Measurements from ENCODE around the gene GAP43. TPM values are rescaled to one million over a fixed set of nuclear protein-coding genes. Genes with fewer than 3 reads are reported as not detected.

The GAP43 gene
- total RNA-seq = not detected
- polyA plus RNA-seq = not detected
- not detected for total RNA-seq

- peaks cover 37 to 52% (median 46%) of the 10 kb centered on the region in 5 donors for H3K27me3 Mint-ChIP-seq
Measured at GRCh38 chr3:115623044-115623868, at the start of gene GAP43. Gene GAP43 (plus strand): TSS chr3:115623510. CDS start chr3:115623690, 180 bp downstream.

GRCh38 chr3:115576325-115576875 lies 46.9 kb upstream of the GAP43 start:
- Histone ChIP-seq H3K9me3 (ENCODE audit: control insufficient read depth in 2 of 3, low read length in 3 of 3) (no peaks in the 10 kb centered on the region), H3K27me3 (ENCODE audit: control insufficient read depth in 2 of 2, insufficient read depth in 2 of 2, low read length in 2 of 2) (no peaks in the 10 kb centered on the region), H3K36me3 (ENCODE audit: control insufficient read depth in 2 of 3, insufficient read depth in 3 of 3, low read length in 3 of 3) (no peaks in the 10 kb centered on the region), H3K4me1 (ENCODE audit: control insufficient read depth in 2 of 2, insufficient read depth in 2 of 2, low read length in 2 of 2) (no peaks in the 10 kb centered on the region), H3K4me3 (ENCODE audit: low read length) (no peak overlapping the region), H3K27ac (ENCODE audit: low read depth, low read length) (no peak overlapping the region)
- no peak overlapping the region for H3K27ac Mint-ChIP-seq
- no peaks in the 10 kb centered on the region for H3K4me1 Mint-ChIP-seq
- no peak for DNase-seq
- H3K9me3 Mint-ChIP-seq = peaks cover 0 to 5% (median 0%) of the 10 kb centered on the region in 11 donors
- intact Hi-C loops (cut with micrococcal nuclease) = loop anchor here in 1 of 2 donors (10.0 kb wide), 1 partner anchor 118 kb away; no protein-coding TSS in a partner anchor
- ATAC-seq = no peak
- ChIA-PET CTCF (interaction anchor here (0.6 kb wide), 1 partner anchor 57 kb away, joined by 5 read pairs; no protein-coding TSS in a partner anchor), POLR2A (no interaction called here)
- H3K36me3 Mint-ChIP-seq = no peaks in the 10 kb centered on the region
- no peak overlapping the region for H3K4me3 Mint-ChIP-seq
- peaks cover 0 to 39% (median 15%) of the 10 kb centered on the region in 5 donors for H3K27me3 Mint-ChIP-seq

More at GRCh38 chr3:115623044-115623868, at the start of gene GAP43:
- DNase-seq (no peak), ATAC-seq (peak; percentile 32)
- Mint-ChIP-seq H3K27ac (peak within 1 kb of the TSS in 1 of 9 donors; percentile 37), H3K4me3 (peak within 1 kb of the TSS in 7 of 10 donors; percentile 2 to 54 (median 25)), H3K36me3 (no peaks in the 10 kb centered on the region), H3K9me3 (no peaks in the 10 kb centered on the region), H3K4me1 (peaks cover 4 to 16% (median 11%) of the 10 kb centered on the region in 7 donors)
- Histone ChIP-seq H3K27me3 (ENCODE audit: control insufficient read depth in 2 of 2, insufficient read depth in 2 of 2, low read length in 2 of 2) (peaks cover 0 to 6% of the 10 kb centered on the region in 2 donors), H3K9me3 (ENCODE audit: control insufficient read depth in 2 of 3, low read length in 3 of 3) (no peaks in the 10 kb centered on the region), H3K4me3 (ENCODE audit: low read length) (no peak within 1 kb of the TSS), H3K36me3 (ENCODE audit: control insufficient read depth in 2 of 3, insufficient read depth in 3 of 3, low read length in 3 of 3) (no peaks in the 10 kb centered on the region), H3K4me1 (ENCODE audit: control insufficient read depth in 2 of 2, insufficient read depth in 2 of 2, low read length in 2 of 2) (no peaks in the 10 kb centered on the region), H3K27ac (ENCODE audit: low read depth, low read length) (no peak within 1 kb of the TSS)
- ChIA-PET CTCF (no interaction called here), POLR2A (no interaction called here)
- intact Hi-C loops (cut with micrococcal nuclease) = no loop called here

- H3K4me1 ChIP-seq (ENCODE audit: control insufficient read depth in 2 of 2, insufficient read depth in 2 of 2, low read length in 2 of 2) = no peaks in the 10 kb centered on the region
- Mint-ChIP-seq H3K4me1 (no peaks in the 10 kb centered on the region), H3K9me3 (peaks cover 0 to 5% (median 0%) of the 10 kb centered on the region in 11 donors), H3K36me3 (no peaks in the 10 kb centered on the region), H3K4me3 (no peak overlapping the region), H3K27ac (no peak overlapping the region), H3K27me3 (peaks cover 0 to 42% (median 15%) of the 10 kb centered on the region in 5 donors)
- ATAC-seq (no peak), DNase-seq (no peak)
- intact Hi-C loops (cut with micrococcal nuclease) = loop anchor here in 1 of 2 donors (10.0 kb wide), 1 partner anchor 118 kb away; no protein-coding TSS in a partner anchor
- CTCF ChIA-PET = no interaction called here
- H3K36me3 ChIP-seq (ENCODE audit: control insufficient read depth in 2 of 3, insufficient read depth in 3 of 3, low read length in 3 of 3) = no peaks in the 10 kb centered on the region
- H3K27me3 ChIP-seq (ENCODE audit: control insufficient read depth in 2 of 2, insufficient read depth in 2 of 2, low read length in 2 of 2) = no peaks in the 10 kb centered on the region
- H3K9me3 ChIP-seq (ENCODE audit: control insufficient read depth in 2 of 3, low read length in 3 of 3) = no peaks in the 10 kb centered on the region
- H3K4me3 ChIP-seq (ENCODE audit: low read length) = no peak overlapping the region
- H3K27ac ChIP-seq (ENCODE audit: low read depth, low read length) = no peak overlapping the region
- POLR2A ChIA-PET = no interaction called here
Measured at GRCh38 chr3:115577000-115577399, 46.3 kb upstream of the GAP43 start.

GRCh38 chr3:115578331-115578730 lies 45.0 kb upstream of the GAP43 start:
- no peak overlapping the region for H3K4me3 Mint-ChIP-seq
- H3K27ac Mint-ChIP-seq = no peak overlapping the region
- no peaks in the 10 kb centered on the region for H3K36me3 Mint-ChIP-seq
- no peaks in the 10 kb centered on the region for H3K4me1 ChIP-seq (ENCODE audit: control insufficient read depth in 2 of 2, insufficient read depth in 2 of 2, low read length in 2 of 2)
- no peaks in the 10 kb centered on the region for H3K36me3 ChIP-seq (ENCODE audit: control insufficient read depth in 2 of 3, insufficient read depth in 3 of 3, low read length in 3 of 3)
- H3K4me3 ChIP-seq (ENCODE audit: low read length) = no peak overlapping the region
- no peak overlapping the region for H3K27ac ChIP-seq (ENCODE audit: low read depth, low read length)
- DNase-seq (no peak), ATAC-seq (no peak)
- peaks cover 0 to 42% (median 15%) of the 10 kb centered on the region in 5 donors for H3K27me3 Mint-ChIP-seq
- H3K27me3 ChIP-seq (ENCODE audit: control insufficient read depth in 2 of 2, insufficient read depth in 2 of 2, low read length in 2 of 2) = no peaks in the 10 kb centered on the region
- no peaks in the 10 kb centered on the region for H3K4me1 Mint-ChIP-seq
- ChIA-PET POLR2A (no interaction called here), CTCF (no interaction called here)
- H3K9me3 Mint-ChIP-seq = peaks cover 0 to 5% (median 0%) of the 10 kb centered on the region in 11 donors
- intact Hi-C loops (cut with micrococcal nuclease) = loop anchor here in 1 of 2 donors (10.0 kb wide), 1 partner anchor 116 kb away; no protein-coding TSS in a partner anchor
- no peaks in the 10 kb centered on the region for H3K9me3 ChIP-seq (ENCODE audit: control insufficient read depth in 2 of 3, low read length in 3 of 3)

GRCh38 chr3:115580566-115580965 lies 42.7 kb upstream of the GAP43 start:
- Histone ChIP-seq H3K4me1 (ENCODE audit: control insufficient read depth in 2 of 2, insufficient read depth in 2 of 2, low read length in 2 of 2) (no peaks in the 10 kb centered on the region), H3K36me3 (ENCODE audit: control insufficient read depth in 2 of 3, insufficient read depth in 3 of 3, low read length in 3 of 3) (no peaks in the 10 kb centered on the region), H3K4me3 (ENCODE audit: low read length) (no peak overlapping the region), H3K27me3 (ENCODE audit: control insufficient read depth in 2 of 2, insufficient read depth in 2 of 2, low read length in 2 of 2) (no peaks in the 10 kb centered on the region), H3K27ac (ENCODE audit: low read depth, low read length) (no peak overlapping the region), H3K9me3 (ENCODE audit: control insufficient read depth in 2 of 3, low read length in 3 of 3) (no peaks in the 10 kb centered on the region)
- ATAC-seq = no peak
- H3K9me3 Mint-ChIP-seq = peaks cover 0 to 2% (median 0%) of the 10 kb centered on the region in 11 donors
- peaks cover 0 to 34% (median 11%) of the 10 kb centered on the region in 5 donors for H3K27me3 Mint-ChIP-seq
- H3K27ac Mint-ChIP-seq = no peak overlapping the region
- POLR2A ChIA-PET = no interaction called here
- CTCF ChIA-PET = interaction anchor here (0.6 kb wide), 1 partner anchor 15 kb away, joined by 3 read pairs; no protein-coding TSS in a partner anchor
- no peaks in the 10 kb centered on the region for H3K4me1 Mint-ChIP-seq
- intact Hi-C loops (cut with micrococcal nuclease) = no loop called here
- no peak for DNase-seq
- H3K4me3 Mint-ChIP-seq = no peak overlapping the region
- no peaks in the 10 kb centered on the region for H3K36me3 Mint-ChIP-seq

GRCh38 chr3:115581362-115582135 lies 41.8 kb upstream of the GAP43 start:
- ATAC-seq = no peak

More at GRCh38 chr3:115581362-115582135, 41.8 kb upstream of the GAP43 start:
- ChIA-PET POLR2A (no interaction called here), CTCF (no interaction called here)
- DNase-seq = no peak
- Histone ChIP-seq H3K27me3 (ENCODE audit: control insufficient read depth in 2 of 2, insufficient read depth in 2 of 2, low read length in 2 of 2) (no peaks in the 10 kb centered on the region), H3K4me1 (ENCODE audit: control insufficient read depth in 2 of 2, insufficient read depth in 2 of 2, low read length in 2 of 2) (no peaks in the 10 kb centered on the region), H3K4me3 (ENCODE audit: low read length) (no peak overlapping the region), H3K9me3 (ENCODE audit: control insufficient read depth in 2 of 3, low read length in 3 of 3) (no peaks in the 10 kb centered on the region), H3K27ac (ENCODE audit: low read depth, low read length) (no peak overlapping the region), H3K36me3 (ENCODE audit: control insufficient read depth in 2 of 3, insufficient read depth in 3 of 3, low read length in 3 of 3) (no peaks in the 10 kb centered on the region)
- Mint-ChIP-seq H3K27me3 (peaks cover 0 to 31% (median 5%) of the 10 kb centered on the region in 5 donors), H3K4me1 (no peaks in the 10 kb centered on the region), H3K27ac (no peak overlapping the region), H3K4me3 (no peak overlapping the region), H3K9me3 (peaks cover 0 to 2% (median 0%) of the 10 kb centered on the region in 11 donors), H3K36me3 (no peaks in the 10 kb centered on the region)
- intact Hi-C loops (cut with micrococcal nuclease) = no loop called here

Data from naive thymus-derived CD4-positive, alpha-beta T cell (primary cell).